PC-9 (cell line): Measurements from ENCODE around the gene KAT7.

Experiments
- EZH2 ChIP-seq: fragments of 200-600 bp; sonication (generic); IDR thresholded peaks from 2 replicates; pipeline ENCODE4 v1.8.0; 2017; ENCODE audit warnings: antibody characterized with exemption, low read depth
- TF ChIP-seq, protein P1 (sequence below): fragments of 200-600 bp; sonication (generic); conservative IDR thresholded peaks from 2 replicates; pipeline ENCODE4 v1.6.1; 2017; ENCODE audit warnings: mixed run types, antibody characterized with exemption, mild to moderate bottlenecking, moderate library complexity

DNA sequence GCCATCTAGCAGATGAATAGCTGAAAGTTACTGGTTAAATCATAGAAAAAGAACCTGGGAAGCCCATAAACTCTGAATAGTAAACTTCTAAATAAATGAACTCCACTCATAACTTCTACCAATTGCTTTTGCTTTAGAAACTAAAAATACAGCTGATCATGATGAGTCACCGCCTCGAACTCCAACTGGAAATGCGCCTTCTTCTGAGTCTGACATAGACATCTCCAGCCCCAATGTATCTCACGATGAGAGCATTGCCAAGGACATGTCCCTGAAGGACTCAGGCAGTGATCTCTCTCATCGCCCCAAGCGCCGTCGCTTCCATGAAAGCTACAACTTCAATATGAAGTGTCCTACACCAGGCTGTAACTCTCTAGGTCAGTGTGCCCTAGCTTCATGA is 9.7 kb downstream of the KAT7 start:
- TF ChIP-seq, protein P1, sequence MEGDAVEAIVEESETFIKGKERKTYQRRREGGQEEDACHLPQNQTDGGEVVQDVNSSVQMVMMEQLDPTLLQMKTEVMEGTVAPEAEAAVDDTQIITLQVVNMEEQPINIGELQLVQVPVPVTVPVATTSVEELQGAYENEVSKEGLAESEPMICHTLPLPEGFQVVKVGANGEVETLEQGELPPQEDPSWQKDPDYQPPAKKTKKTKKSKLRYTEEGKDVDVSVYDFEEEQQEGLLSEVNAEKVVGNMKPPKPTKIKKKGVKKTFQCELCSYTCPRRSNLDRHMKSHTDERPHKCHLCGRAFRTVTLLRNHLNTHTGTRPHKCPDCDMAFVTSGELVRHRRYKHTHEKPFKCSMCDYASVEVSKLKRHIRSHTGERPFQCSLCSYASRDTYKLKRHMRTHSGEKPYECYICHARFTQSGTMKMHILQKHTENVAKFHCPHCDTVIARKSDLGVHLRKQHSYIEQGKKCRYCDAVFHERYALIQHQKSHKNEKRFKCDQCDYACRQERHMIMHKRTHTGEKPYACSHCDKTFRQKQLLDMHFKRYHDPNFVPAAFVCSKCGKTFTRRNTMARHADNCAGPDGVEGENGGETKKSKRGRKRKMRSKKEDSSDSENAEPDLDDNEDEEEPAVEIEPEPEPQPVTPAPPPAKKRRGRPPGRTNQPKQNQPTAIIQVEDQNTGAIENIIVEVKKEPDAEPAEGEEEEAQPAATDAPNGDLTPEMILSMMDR: no peak
- TF ChIP-seq EZH2: no peak
